HG03060 (cell line): ENCODE results near the gene KRTAP4-5.
"Not testable (repeated sequence)": the region's sequence is repeated elsewhere in the genome, so short reads cannot be mapped to it uniquely, and the experiment has no call there.

Experiments used
- ATAC-seq: cut with Tn5 transposase; IDR thresholded peaks from one replicate; pipeline ENCODE4 v1.9.1; 2021; ENCODE audit warnings: low read depth, moderate number of reproducible peaks; ENCODE audit not compliant: unreplicated experiment

Gene KRTAP4-5

DNA sequence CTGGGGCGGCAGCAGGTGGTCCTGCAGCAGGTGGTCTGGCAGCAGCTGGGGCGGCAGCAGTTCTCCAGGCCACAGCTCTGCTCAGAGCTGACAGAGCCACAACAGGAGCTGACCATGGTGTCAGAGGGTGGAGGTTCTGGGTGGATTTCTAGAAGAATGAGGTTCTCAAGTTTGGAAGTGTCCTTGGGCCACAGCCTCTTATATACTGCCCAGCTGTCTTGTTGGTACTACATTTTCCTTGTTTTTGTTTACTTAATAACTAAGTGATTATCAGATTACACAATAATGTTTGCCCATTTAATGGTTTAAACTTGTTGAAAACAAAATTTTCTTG, at the start of gene KRTAP4-5:
KRTAP4-5 (minus strand) TSS at position 174 of the 334 bp plus-strand sequence; CDS start at position 116, 58 bp downstream.
- ATAC-seq = no peak

DNA sequence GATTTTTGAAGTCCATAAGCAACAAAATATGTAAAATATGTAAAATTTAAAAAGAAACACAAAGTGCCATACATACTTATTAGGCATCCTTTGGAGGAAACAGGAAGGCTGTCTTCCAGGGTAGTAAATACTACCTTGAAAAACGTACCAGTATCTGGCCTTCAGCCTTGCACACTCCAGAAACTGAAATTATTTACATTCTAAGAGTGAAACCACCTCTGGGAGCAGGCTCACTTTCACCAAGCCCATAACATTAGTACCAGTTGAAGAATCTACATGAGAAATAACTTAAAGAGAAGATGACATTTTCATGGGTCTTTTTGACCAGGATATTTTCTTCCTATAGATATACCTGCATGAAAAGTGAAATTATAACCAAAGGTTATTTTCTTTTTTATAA, 46.4 kb upstream of the KRTAP4-5 start:
- no peak for ATAC-seq

DNA sequence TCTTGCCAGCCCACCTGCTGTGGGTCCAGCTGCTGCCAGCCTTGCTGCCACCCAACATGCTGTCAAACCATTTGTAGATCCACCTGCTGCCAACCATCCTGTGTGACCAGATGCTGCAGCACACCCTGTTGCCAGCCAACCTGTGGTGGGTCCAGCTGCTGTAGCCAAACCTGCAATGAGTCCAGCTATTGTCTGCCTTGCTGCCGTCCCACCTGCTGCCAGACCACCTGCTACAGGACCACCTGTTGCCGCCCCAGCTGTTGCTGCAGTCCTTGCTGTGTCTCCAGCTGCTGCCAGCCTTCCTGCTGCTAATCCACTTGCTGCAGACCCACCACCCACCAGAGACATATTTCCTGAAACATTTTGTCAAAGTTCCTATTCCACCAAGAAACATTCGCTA, 40.7 kb upstream of the KRTAP4-5 start:
- ATAC-seq = no peak

DNA sequence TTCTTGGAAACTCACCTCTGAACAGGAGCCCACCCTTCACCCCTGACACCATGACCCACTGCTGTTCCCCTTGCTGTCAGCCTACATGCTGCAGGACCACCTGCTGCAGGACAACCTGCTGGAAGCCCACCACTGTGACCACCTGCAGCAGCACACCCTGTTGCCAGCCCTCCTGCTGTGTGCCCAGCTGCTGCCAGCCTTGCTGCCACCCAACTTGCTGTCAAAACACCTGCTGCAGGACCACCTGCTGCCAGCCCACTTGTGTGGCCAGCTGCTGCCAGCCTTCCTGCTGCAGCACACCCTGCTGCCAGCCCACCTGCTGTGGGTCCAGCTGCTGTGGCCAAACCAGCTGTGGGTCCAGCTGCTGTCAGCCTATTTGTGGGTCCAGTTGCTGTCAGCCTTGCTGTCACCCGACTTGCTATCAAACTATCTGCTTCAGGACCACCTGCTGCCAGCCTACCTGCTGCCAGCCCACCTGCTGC, 40.3 kb upstream of the KRTAP4-5 start, which contains the start of gene KRTAP9-1:
KRTAP9-1 (plus strand) TSS at position 51 of the 482 bp plus-strand sequence; CDS start at position 51, 0 bp downstream.
- not testable (repeated sequence) for ATAC-seq

GRCh38 chr17:41186872-41187271, 37.2 kb upstream of the KRTAP4-5 start:
- ATAC-seq = no peak

DNA sequence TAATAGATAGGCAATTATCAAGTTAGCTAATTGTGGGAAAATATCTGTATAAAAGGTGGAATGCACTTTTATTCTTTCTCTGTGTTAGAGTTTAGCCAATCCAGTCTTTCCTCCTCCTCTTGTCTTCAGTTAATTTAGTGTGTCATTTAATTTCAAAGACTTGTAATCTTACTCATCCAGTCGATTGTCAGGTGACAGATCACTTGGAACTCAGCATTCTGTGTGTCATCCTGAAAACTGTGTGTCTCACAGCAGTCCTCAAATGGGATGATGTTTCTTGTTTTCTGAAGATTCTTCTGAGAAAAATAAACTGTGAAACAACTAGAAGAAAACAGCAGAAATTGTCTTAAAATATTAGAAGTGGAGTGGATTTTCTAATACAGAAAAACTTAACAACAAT, 35.4 kb upstream of the KRTAP4-5 start:
- ATAC-seq = no peak

DNA sequence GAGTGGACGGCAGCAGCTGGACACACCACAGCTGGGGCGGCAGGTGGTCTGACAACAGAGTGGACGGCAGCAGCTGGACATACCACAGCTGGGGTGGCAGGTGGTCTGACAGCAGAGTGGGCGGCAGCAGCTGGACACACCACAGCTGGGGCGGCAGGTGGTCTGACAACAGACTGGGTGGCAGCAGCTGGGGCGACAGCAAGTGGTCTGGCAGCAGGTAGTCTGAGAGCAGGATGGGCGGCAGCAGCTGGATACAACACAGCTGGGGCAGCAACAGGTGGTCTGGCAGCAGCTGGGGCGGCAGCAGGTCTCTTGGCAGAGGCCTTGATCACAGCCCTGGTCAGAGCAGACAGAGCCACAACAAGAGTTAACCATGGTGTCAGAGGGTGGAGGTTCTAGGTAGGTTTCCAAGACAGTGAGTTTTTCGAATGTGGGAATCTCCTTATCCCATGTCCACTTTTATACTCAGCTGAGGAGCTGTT, 34.9 kb upstream of the KRTAP4-5 start, which contains the start of gene KRTAP4-1:
KRTAP4-1 (minus strand) TSS at position 432 of the 482 bp plus-strand sequence; CDS start at position 375, 57 bp downstream.
- no peak for ATAC-seq

GRCh38 chr17:41178843-41179616, 29.4 kb upstream of the KRTAP4-5 start:
- no peak for ATAC-seq

DNA sequence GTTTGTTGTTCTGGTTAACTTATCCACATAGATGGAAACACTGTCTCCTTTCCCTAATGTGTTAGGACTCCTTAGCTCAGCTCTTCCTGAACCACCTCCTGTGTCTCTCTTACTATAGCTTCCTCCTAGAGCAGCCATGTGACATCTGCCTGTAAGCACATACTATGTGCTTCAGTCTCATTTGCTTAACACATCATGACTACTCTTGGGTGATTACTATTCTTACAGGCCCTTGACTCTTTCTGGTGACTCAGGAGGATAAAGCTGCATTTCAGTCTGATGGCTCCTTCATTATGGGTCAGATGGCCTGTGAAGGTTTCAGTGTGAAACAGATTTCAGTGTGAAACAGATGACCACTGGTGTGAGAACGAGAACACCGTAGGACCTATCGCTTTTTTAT, 28.7 kb upstream of the KRTAP4-5 start:
- ATAC-seq = no peak

- ATAC-seq = no peak
Observed at GRCh38 chr17:41177727-41178271, 28.2 kb upstream of the KRTAP4-5 start, which contains the start of gene KRTAP4-2. Gene KRTAP4-2 (minus strand): TSS chr17:41178221. CDS start chr17:41178164, 57 bp downstream.

DNA sequence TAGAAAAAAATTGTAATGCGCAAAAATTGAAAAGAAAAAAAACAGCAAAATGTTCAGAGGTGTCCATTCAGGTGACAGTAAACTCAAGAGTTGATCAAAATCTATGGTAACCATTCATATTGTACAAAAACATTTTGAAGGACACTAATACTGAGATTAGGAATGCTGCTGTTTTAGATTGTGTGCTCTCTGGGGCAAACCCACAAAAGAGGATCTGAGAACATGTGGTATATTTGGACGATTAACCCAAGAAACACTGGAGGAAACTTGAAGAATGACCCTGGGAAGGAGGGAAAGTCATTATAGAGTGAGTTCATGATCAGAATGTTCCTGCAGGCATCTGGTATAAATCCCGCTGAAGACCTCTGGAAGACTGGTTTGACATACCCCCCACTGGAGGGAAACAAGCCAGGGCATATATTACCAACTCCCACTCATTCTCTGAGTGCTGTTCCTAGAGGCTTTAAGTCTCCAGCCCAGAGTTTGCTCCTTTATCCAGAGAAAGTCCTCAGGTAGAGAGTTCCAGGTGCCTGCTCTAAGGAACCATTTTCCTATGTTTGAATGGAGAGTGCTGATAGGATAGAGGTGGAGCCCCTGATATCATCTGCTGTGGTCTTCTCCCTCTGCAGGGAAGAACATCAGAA, 27.2 kb upstream of the KRTAP4-5 start:
- ATAC-seq = no peak

GRCh38 chr17:41171886-41172285, 22.3 kb upstream of the KRTAP4-5 start:
- no peak for ATAC-seq

GRCh38 chr17:41168121-41168520, 18.5 kb upstream of the KRTAP4-5 start, which contains the start of gene KRTAP4-3:
Gene KRTAP4-3 (minus strand): TSS chr17:41168221. CDS start chr17:41168172, 49 bp downstream.
- ATAC-seq = no peak

- no peak for ATAC-seq
Observed at GRCh38 chr17:41167561-41167960, 17.9 kb upstream of the KRTAP4-5 start.

DNA sequence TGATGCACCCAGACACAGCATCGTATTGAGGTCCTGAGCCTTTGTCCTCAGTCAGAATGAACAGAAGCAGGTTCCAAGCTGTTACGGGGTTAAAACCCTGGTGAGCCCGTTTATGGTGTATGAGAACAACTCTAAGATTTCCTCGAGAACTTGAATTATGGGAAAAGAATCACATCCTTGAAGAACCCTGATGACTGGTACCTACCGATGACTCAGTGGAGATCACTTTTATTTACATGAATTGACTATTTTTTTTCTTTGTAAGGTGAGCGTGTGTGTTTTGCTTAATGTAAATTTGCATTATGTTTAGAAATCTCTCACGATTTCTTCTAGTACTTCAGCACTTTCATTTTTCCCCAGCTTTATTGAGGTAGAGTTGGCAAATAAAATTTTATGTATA, 14.2 kb upstream of the KRTAP4-5 start:
- no peak for ATAC-seq

DNA sequence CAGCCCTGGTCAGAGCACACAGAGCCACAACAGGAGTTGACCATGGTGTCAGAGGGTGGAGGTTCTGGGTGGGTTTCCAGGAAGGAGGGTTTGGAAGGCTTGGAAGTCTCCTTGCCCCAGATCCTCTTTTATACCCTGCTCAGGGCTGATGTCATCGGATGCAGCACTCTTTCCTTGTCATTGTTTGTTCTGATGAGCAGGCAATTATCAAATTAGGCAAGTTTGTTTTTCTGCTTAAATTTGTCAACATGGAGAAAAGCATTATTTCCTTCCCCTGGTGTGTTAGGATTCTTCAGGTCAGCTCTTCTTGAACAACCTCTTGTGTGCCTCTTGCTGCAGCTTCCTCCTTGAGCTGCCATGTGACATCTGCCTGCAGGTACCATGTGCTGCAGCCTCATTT, 11.0 kb upstream of the KRTAP4-5 start, which contains the start of gene KRTAP4-4:
KRTAP4-4 (minus strand) TSS at position 101 of the 400 bp plus-strand sequence; CDS start at position 44, 57 bp downstream.
- ATAC-seq = no peak

GRCh38 chr17:41160190-41160589, 10.6 kb upstream of the KRTAP4-5 start:
- not testable (repeated sequence) for ATAC-seq

- ATAC-seq = no peak
Observed at GRCh38 chr17:41153856-41154255, 4.2 kb upstream of the KRTAP4-5 start.

- no peak for ATAC-seq
Observed at GRCh38 chr17:41151525-41151924, 1.9 kb upstream of the KRTAP4-5 start.

- ATAC-seq = no peak
Observed at GRCh38 chr17:41150026-41150425, 401 bp upstream of the KRTAP4-5 start.
